ENCODE results near the gene OR6Y1. TPM values are rescaled to one million over a fixed set of nuclear protein-coding genes. Genes with fewer than 3 reads are reported as not detected.

OR6Y1 gene, protein sequence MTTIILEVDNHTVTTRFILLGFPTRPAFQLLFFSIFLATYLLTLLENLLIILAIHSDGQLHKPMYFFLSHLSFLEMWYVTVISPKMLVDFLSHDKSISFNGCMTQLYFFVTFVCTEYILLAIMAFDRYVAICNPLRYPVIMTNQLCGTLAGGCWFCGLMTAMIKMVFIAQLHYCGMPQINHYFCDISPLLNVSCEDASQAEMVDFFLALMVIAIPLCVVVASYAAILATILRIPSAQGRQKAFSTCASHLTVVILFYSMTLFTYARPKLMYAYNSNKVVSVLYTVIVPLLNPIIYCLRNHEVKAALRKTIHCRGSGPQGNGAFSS
- total RNA-seq: not detected in 2 replicates

DNA sequence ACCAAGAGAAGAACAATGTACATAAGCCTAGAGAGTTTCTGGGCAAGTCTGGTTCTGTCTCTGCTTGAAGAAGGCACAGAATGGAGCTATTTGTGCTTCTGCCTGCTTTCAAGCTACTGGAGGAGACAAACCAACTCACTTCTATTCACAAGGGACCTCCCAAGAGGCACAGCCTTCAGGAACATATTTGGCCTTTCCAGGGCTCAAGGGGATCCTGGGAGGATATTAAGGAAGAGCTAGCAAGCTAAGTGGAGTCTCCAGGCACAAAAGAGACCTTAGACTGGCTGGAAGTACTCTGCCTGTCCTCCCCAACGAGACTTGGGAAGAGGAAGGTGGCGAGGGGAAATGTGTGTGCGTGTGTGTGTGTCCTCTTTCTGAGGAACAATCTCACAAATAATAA, at the start of gene OR6Y1:
OR6Y1 (minus strand) TSS at position 54 of the 400 bp plus-strand sequence. CDS start 6,300 bp downstream, outside the sequence.
- Mint-ChIP-seq H3K4me1 (no peaks in the 10 kb centered on the region), H3K27me3 (peaks cover 9% of the 10 kb centered on the region), H3K4me3 (no peak within 1 kb of the TSS), H3K9me3 (no peaks in the 10 kb centered on the region), H3K36me3 (ENCODE audit: low read depth) (no peaks in the 10 kb centered on the region), H3K27ac (no peak within 1 kb of the TSS)
- no peak for DNase-seq
- intact Hi-C loops (cut with micrococcal nuclease): no loop called here

DNA sequence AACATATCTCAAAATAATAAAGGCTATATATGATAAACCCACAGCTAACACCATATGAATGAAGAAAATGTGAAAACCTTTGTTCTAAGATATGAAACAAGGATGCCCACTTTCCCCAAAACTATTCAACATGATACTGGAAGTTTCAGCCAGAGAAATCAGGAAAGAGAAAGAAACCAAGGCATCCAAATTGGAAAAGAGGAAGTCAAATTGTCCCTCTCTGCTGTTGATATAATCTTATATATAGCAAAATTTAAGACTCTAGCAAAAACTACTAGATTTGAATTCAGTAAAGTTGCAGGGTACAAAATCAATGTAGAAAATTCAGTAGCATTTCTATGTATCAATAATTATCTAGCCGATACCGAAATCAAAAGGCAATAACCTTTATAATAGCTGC, 46.5 kb upstream of the OR6Y1 start:
- intact Hi-C loops (cut with micrococcal nuclease): no loop called here
- H3K9me3 Mint-ChIP-seq: peaks cover 13% of the 10 kb centered on the region
- H3K36me3 Mint-ChIP-seq (ENCODE audit: low read depth): no peaks in the 10 kb centered on the region
- H3K27ac Mint-ChIP-seq: no peak overlapping the region
- no peak for DNase-seq
- no peaks in the 10 kb centered on the region for H3K27me3 Mint-ChIP-seq
- H3K4me1 Mint-ChIP-seq: no peaks in the 10 kb centered on the region
- no peak overlapping the region for H3K4me3 Mint-ChIP-seq

DNA sequence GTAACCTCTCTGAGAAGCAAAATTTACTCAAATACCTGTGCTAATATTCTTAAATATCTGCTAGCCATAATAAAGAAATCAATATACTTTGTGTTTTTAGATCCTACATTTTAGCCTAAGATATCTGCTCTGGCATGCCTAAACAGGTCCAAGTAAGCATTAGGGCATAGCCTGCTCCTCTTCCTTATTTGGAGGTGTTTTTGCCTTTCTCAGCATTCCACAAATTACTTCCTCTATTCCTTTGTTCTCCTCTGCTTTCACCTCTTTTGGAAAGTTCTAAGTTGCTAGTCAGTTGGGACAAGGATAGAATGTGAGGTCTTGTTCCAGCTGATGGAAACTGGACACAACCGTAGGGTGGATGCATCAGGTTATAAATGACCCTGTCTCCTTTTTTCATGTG, 32.7 kb upstream of the OR6Y1 start:
- Mint-ChIP-seq H3K27ac (no peak overlapping the region), H3K27me3 (peaks cover 2% of the 10 kb centered on the region), H3K4me3 (no peak overlapping the region), H3K9me3 (peaks cover 3% of the 10 kb centered on the region), H3K36me3 (ENCODE audit: low read depth) (no peaks in the 10 kb centered on the region), H3K4me1 (no peaks in the 10 kb centered on the region)
- no peak for DNase-seq
- intact Hi-C loops (cut with micrococcal nuclease): no loop called here

DNA sequence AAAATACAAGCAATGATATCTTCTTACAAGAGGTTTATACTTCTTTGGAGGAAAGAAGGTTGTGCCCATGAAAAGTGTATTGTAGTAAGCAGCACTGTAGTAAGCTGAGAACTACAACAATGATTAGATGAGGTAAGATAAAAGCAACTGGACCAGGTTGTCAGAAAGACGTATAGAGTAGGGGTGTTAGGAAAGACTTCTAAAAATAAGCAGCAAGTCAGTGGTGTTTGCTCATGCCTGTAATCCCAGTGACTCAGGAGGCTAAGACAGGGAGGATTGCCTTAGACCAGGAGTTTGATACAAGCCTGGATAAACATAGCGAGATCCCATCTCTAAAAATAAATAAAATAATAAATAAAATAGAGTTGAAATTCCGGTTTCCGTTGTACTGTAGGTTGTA, 29.8 kb upstream of the OR6Y1 start:
- DNase-seq: no peak
- Mint-ChIP-seq H3K36me3 (ENCODE audit: low read depth) (no peaks in the 10 kb centered on the region), H3K4me3 (no peak overlapping the region), H3K27me3 (no peaks in the 10 kb centered on the region), H3K4me1 (no peaks in the 10 kb centered on the region), H3K9me3 (peaks cover 1% of the 10 kb centered on the region), H3K27ac (no peak overlapping the region)
- intact Hi-C loops (cut with micrococcal nuclease): no loop called here

DNA sequence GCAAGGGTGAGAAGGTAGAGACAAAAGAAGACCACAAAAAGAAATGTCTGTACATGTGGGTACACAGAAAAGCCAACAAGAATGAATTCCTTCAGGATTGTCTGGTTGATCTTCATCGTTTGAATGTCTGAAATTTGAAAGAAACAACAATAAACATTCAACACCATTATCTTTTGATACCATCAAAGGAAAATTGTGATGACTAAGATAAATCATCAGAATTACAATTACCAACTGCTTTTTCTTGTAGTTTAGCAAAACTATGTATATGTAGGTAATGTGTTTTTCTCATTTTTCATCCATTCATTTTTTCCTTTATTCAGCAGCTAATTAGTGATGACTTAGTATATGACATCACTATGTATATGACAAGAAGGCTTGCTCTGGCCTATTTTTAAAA, 25.5 kb upstream of the OR6Y1 start, which contains the start of gene OR10X1:
OR10X1 (minus strand) TSS at position 167 of the 400 bp plus-strand sequence; CDS start at position 167, 0 bp downstream.
- no peak within 1 kb of the TSS for H3K4me3 Mint-ChIP-seq
- H3K36me3 Mint-ChIP-seq (ENCODE audit: low read depth): no peaks in the 10 kb centered on the region
- H3K27me3 Mint-ChIP-seq: no peaks in the 10 kb centered on the region
- H3K9me3 Mint-ChIP-seq: no peaks in the 10 kb centered on the region
- H3K4me1 Mint-ChIP-seq: no peaks in the 10 kb centered on the region
- no peak within 1 kb of the TSS for H3K27ac Mint-ChIP-seq
- intact Hi-C loops (cut with micrococcal nuclease): no loop called here
- no peak for DNase-seq

DNA sequence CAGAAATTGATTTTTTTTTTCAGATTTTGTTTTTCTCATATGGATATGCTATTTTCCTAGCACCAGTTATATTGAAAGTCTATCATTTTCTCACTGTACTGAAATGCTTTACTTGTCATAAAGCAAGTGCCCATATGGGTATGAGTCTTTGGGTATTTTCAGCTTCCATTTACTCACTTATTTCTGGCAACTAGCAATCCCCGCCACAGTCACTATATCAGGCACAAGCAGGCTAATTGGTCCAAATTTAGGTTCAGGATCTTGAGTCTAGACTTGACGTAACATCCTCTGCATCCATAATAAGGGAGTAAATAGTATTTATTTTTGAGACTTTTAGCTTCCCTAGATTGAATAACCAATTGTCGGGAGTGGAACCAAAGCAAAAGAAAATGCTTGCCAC, 23.4 kb upstream of the OR6Y1 start:
- H3K27me3 Mint-ChIP-seq: peaks cover 2% of the 10 kb centered on the region
- intact Hi-C loops (cut with micrococcal nuclease): no loop called here

DNA sequence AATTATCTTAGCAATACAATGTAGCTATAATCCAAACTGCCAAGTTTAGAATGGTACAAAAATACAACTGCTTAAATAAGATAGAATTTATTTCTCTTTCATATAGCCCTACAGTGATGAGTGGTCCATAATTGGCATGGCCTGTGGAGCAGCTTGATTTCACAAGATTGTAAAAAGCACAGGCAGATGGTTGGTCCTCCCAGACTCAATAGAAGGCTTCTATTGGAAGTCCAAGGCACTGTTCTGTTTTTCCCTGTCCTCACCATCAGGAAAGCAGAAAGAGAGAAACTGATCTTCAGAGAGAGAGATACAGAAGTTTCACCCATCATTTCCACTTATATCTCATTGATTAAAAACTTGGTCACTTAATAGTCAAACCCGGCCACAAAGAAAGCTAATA, 18.0 kb upstream of the OR6Y1 start:
- peaks cover 5% of the 10 kb centered on the region for H3K27me3 Mint-ChIP-seq
- H3K9me3 Mint-ChIP-seq: no peaks in the 10 kb centered on the region
- H3K36me3 Mint-ChIP-seq (ENCODE audit: low read depth): no peaks in the 10 kb centered on the region
- intact Hi-C loops (cut with micrococcal nuclease): no loop called here
- H3K4me1 Mint-ChIP-seq: no peaks in the 10 kb centered on the region
- no peak overlapping the region for H3K27ac Mint-ChIP-seq
- DNase-seq: no peak
- no peak overlapping the region for H3K4me3 Mint-ChIP-seq

More for the DNA sequence above, 23.4 kb upstream of the OR6Y1 start:
- no peaks in the 10 kb centered on the region for H3K4me1 Mint-ChIP-seq
- no peaks in the 10 kb centered on the region for H3K9me3 Mint-ChIP-seq
- no peaks in the 10 kb centered on the region for H3K36me3 Mint-ChIP-seq (ENCODE audit: low read depth)
- no peak overlapping the region for H3K4me3 Mint-ChIP-seq
- DNase-seq: no peak
- no peak overlapping the region for H3K27ac Mint-ChIP-seq

DNA sequence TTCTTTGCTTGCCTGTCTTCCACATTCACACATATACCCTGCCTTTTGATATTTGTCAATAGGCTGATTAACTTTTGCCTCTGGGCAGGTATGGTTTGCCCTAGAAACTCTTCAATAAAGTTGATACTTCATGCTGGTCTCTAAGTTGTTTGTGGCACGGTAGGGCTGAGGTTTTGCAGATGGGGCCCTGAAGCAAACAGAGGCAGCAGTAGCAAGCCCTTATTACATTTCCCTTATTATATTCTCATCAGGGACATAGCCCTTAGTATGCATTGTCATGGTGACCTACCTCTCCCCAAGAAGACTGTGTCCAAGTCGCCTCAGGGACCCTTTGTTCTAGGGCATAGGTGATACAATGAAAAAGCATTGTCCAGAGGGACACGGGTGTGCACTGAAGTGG, 16.3 kb upstream of the OR6Y1 start, which contains the start of gene OR6P1:
OR6P1 (minus strand) TSS at position 101 of the 400 bp plus-strand sequence. CDS start 6,976 bp downstream, outside the sequence.
- H3K4me1 Mint-ChIP-seq: no peaks in the 10 kb centered on the region
- H3K36me3 Mint-ChIP-seq (ENCODE audit: low read depth): no peaks in the 10 kb centered on the region
- H3K27ac Mint-ChIP-seq: no peak within 1 kb of the TSS
- no peak for DNase-seq
- H3K9me3 Mint-ChIP-seq: no peaks in the 10 kb centered on the region
- peaks cover 5% of the 10 kb centered on the region for H3K27me3 Mint-ChIP-seq
- intact Hi-C loops (cut with micrococcal nuclease): no loop called here
- no peak within 1 kb of the TSS for H3K4me3 Mint-ChIP-seq

DNA sequence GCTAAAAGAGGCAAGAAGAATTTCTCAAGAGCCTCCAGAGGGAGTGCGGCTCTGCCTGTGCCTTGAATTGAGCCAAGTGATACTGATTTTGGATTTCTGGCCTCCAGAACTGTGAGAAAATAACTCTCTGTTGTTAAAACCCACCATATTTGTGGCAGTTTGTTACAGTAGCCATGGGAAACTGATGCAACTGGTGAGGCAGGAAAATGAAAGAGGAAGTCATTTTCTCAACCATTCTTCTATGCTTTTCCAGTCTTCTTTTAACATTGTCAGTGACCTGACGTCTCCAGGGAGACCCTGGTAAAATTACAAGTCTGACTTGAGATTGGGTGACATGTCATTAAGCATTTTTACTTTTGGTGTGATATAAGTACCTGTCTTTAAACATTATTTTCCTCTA, 10.4 kb upstream of the OR6Y1 start:
- intact Hi-C loops (cut with micrococcal nuclease): no loop called here
- H3K4me1 Mint-ChIP-seq: no peaks in the 10 kb centered on the region

DNA sequence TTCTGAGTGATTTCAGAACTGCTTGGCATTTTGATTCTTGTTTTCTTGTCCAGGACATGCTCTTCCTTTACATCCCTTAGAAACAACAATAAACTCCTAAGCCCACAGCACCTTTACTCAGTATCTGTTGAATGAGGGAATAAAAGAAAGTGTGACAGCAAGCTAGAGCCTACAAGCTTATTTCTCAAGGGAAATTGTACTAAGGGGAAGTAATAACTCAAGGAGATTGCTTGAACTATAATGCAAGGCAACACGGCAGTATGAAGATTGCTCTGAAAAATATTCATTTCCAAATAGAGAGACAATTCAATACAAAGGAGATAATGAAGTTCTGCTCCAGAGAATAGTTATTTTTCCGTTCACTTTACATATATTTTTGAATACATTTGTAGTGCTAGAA, 9.6 kb upstream of the OR6Y1 start:
- Mint-ChIP-seq H3K4me1 (no peaks in the 10 kb centered on the region), H3K27ac (no peak overlapping the region), H3K4me3 (no peak overlapping the region), H3K27me3 (no peaks in the 10 kb centered on the region), H3K36me3 (ENCODE audit: low read depth) (no peaks in the 10 kb centered on the region), H3K9me3 (no peaks in the 10 kb centered on the region)
- no peak for DNase-seq
- intact Hi-C loops (cut with micrococcal nuclease): no loop called here

More for the DNA sequence above, 10.4 kb upstream of the OR6Y1 start:
- Mint-ChIP-seq H3K4me3 (no peak overlapping the region), H3K27ac (no peak overlapping the region), H3K9me3 (no peaks in the 10 kb centered on the region), H3K36me3 (ENCODE audit: low read depth) (no peaks in the 10 kb centered on the region), H3K27me3 (no peaks in the 10 kb centered on the region)
- no peak for DNase-seq

DNA sequence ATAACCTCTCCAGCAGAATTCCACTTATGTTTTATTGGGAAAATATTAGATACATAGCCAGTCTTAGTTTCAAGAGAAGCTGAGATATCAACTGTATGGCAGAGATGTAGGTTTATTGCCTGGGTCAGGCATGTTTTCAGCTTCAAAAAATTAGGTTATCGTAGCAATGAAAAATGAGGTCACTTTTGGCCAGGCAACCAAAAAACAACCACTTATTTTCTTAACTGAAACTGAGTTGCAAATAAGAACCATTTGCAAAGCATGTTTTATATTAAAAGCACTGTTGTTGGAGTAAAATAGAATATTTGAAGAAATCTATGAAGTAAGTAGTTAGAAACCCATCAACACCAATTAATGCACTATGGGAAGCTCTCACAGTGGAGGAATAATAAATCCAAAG, 5.5 kb upstream of the OR6Y1 start:
- intact Hi-C loops (cut with micrococcal nuclease): no loop called here
- Mint-ChIP-seq H3K4me1 (no peaks in the 10 kb centered on the region), H3K27me3 (no peaks in the 10 kb centered on the region), H3K36me3 (ENCODE audit: low read depth) (no peaks in the 10 kb centered on the region), H3K9me3 (no peaks in the 10 kb centered on the region), H3K4me3 (no peak overlapping the region), H3K27ac (no peak overlapping the region)
- no peak for DNase-seq

DNA sequence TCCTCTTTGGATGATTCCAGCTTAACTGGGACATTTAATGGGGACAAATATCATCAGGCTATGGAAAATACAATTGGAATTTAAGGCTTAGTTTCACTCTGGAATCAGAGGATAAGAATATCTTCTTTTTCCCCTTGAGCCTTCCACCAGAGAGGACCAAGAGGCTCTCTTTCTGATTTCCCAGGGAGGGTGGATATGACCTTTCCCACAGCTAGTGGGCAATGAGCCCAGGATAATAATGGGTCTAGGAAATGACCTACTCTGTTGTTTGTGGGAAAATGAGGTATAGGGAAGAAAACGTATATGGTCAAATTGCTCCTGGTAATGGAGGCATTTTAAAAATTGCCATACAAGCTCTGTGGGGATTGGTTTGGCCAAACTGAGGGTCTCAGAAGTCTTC, 1.9 kb downstream of the OR6Y1 start:
- intact Hi-C loops (cut with micrococcal nuclease): no loop called here
- Mint-ChIP-seq H3K27me3 (peaks cover 9% of the 10 kb centered on the region), H3K27ac (no peak overlapping the region), H3K4me3 (no peak overlapping the region), H3K36me3 (ENCODE audit: low read depth) (no peaks in the 10 kb centered on the region), H3K4me1 (no peaks in the 10 kb centered on the region), H3K9me3 (no peaks in the 10 kb centered on the region)
- no peak for DNase-seq

DNA sequence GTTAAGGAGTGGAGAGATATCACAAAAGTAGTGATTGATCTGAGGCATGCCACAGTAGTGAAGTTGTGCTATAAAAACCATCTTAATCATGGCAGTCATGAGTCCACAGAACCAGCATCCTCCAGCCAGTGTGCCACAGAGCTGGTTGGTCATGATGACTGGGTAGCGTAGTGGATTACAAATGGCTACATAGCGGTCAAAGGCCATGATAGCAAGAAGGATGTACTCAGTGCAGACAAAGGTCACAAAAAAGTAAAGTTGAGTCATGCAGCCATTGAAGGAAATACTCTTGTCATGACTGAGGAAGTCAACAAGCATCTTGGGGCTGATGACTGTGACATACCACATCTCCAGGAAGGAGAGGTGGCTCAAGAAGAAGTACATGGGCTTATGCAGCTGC, 6.7 kb downstream of the OR6Y1 start:
- Mint-ChIP-seq H3K27me3 (peaks cover 3% of the 10 kb centered on the region), H3K9me3 (no peaks in the 10 kb centered on the region), H3K27ac (no peak overlapping the region), H3K4me1 (no peaks in the 10 kb centered on the region), H3K36me3 (ENCODE audit: low read depth) (no peaks in the 10 kb centered on the region), H3K4me3 (no peak overlapping the region)
- DNase-seq: no peak
- intact Hi-C loops (cut with micrococcal nuclease): no loop called here

DNA sequence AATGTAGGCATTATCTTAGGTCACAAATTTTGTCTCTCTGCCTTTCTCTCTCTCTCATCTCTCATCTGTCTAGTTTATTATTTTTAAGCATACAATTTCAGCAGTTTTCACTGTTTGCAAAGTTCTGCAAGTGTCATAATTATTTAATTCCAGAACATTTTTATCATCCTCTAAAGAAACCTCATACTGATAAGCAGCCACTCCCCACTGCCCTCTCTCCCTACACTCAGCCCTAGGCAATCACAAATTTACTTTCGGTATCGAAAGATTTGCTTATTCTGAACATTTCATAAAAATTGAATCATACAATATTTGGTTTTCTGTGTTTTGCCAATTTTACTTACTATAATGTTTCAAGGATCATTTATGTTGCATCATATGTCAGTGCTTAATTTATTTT, 16.6 kb downstream of the OR6Y1 start:
- DNase-seq: no peak
- Mint-ChIP-seq H3K27ac (no peak overlapping the region), H3K27me3 (peaks cover 10% of the 10 kb centered on the region), H3K9me3 (no peaks in the 10 kb centered on the region), H3K36me3 (ENCODE audit: low read depth) (no peaks in the 10 kb centered on the region), H3K4me1 (no peaks in the 10 kb centered on the region), H3K4me3 (no peak overlapping the region)
- intact Hi-C loops (cut with micrococcal nuclease): no loop called here

DNA sequence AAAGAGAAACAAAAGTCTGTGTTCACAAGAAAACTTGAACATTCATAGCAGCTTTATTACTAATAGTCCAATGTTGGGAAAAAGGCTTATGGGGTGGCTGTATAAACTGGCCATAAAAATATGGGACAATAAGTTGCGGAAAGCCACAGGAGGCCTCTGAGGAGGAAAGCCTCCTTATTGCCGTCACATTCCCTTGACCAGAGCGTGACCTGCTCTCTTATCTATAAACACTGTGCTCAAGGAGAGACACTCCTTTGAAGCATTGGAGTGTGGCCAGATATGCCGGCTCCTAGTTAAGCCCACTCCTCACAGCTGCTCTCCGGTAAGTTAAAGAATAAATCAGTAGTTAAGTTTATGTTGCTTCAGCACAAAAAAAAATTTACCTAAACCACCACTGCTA, 19.7 kb downstream of the OR6Y1 start:
- no peak for DNase-seq
- no peaks in the 10 kb centered on the region for H3K36me3 Mint-ChIP-seq (ENCODE audit: low read depth)
- H3K9me3 Mint-ChIP-seq: no peaks in the 10 kb centered on the region
- no peaks in the 10 kb centered on the region for H3K4me1 Mint-ChIP-seq
- intact Hi-C loops (cut with micrococcal nuclease): no loop called here
- no peak overlapping the region for H3K27ac Mint-ChIP-seq
- peaks cover 12% of the 10 kb centered on the region for H3K27me3 Mint-ChIP-seq
- H3K4me3 Mint-ChIP-seq: no peak overlapping the region
